ENCODE measurements around the gene PGAP6.
"Not testable (repeated sequence)": the region's sequence is repeated elsewhere in the genome, so short reads cannot be mapped to it uniquely, and the experiment has no call there.

DNA sequence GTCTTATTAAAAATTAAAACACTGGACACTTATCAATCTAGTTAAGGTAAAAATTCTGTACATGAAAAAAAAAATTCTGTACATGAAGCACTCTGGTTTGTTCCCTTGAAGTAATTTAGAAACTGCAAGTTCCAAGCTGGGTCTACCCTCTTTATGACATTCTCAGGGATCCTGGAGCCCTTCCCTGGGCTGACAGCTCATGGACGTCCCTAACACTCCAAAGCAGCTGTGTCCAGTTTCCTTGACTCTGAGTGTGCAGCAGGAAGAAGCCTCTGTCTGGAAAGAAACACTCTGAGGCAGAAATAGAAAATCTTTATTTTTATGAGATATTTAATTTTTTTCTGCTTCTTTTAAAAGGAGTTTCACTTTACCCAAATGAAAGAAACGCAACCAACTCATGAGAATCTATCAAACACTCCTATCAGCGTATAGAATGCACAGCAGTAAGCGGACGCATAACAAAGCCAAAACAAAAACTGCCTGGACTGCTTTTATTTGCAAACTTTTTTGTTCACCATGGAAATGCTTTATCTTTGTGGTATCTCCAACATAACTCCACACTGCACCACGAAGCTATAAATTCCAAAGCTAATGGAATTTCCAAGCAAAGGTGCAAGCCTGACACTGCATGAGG is 50.5 kb downstream of the PGAP6 start:
- TF ChIP-seq TCF7L2, POLR2AphosphoS5 (IDR thresholded peaks at IDR 0.05; ENCODE audit: low read depth, low read length): not testable (repeated sequence)
- TF ChIP-seq, protein P1, sequence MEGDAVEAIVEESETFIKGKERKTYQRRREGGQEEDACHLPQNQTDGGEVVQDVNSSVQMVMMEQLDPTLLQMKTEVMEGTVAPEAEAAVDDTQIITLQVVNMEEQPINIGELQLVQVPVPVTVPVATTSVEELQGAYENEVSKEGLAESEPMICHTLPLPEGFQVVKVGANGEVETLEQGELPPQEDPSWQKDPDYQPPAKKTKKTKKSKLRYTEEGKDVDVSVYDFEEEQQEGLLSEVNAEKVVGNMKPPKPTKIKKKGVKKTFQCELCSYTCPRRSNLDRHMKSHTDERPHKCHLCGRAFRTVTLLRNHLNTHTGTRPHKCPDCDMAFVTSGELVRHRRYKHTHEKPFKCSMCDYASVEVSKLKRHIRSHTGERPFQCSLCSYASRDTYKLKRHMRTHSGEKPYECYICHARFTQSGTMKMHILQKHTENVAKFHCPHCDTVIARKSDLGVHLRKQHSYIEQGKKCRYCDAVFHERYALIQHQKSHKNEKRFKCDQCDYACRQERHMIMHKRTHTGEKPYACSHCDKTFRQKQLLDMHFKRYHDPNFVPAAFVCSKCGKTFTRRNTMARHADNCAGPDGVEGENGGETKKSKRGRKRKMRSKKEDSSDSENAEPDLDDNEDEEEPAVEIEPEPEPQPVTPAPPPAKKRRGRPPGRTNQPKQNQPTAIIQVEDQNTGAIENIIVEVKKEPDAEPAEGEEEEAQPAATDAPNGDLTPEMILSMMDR (IDR thresholded peaks at IDR 0.05) = not testable (repeated sequence)
